ENCODE results near the gene TRPC4AP.

TRPC4AP gene

DNA sequence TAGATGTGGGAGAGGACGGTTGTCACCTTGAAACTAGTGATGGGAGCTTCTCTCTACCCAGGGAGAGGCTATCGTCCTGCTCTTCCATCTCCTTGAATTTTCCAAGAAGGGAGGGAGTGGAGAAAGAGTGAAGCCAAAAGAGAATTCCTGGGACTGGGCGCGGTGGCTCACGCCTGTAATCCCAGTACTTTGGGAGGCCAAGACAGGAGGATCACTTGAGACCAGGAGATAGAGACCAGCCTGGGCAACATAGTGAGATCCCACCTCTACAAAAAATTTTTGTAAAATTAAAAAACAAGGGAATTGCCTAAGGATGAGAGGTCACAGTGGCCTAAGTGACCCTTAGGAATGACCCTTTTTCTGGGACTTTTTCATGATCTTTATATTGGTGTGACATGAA lies 128.1 kb downstream of the TRPC4AP start:
- H3K27me3 Mint-ChIP-seq, result peaks cover 1% of the 10 kb centered on the region
- no peaks in the 10 kb centered on the region for H3K36me3 Mint-ChIP-seq
- no peak overlapping the region for H3K27ac Mint-ChIP-seq
- DNase-seq (ENCODE audit: low spot score in 2 of 2), result no peak
- peaks cover 3% of the 10 kb centered on the region for H3K4me1 Mint-ChIP-seq
- no peak overlapping the region for H3K4me3 Mint-ChIP-seq
- H3K9me3 Mint-ChIP-seq, result no peaks in the 10 kb centered on the region
- ATAC-seq (ENCODE audit: low read depth), result no peak

DNA sequence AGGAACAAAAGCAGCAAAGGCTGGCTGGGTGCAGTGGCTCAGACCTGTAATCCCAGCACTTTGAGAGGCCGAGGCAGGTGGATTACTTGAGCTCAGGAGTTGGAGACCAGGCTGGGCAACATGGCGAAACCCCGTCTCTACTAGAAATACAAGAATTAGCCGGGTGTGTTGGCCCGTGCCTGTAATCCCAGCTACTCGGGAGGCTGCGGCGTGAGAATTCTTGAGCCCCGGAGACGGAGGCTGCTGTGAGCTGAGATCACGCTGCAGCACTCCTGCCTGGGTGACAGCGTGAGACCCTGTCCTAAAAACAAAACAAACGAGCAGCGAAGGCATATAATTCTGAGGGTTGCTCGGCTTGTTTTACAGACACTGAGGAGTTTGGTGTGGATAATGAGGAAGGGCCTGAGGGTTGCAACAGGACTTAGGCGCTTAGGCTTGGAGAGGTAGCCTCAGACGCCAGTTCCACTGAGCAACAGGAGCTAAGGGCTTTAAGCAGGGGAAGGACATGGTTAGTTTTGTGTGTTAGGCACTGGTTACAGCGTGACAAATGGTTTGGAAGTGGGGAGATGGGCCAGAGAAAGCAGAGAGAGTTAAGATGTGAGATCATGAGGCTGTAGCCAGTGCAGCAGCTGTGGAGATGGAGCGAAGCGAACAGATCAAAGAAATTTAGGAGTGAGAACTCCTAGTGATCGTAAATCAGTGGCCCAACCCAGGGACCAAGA lies 135.7 kb downstream of the TRPC4AP start:
- no peak for DNase-seq (ENCODE audit: low spot score in 2 of 2)
- no peak for ATAC-seq (ENCODE audit: low read depth)
- peaks cover 21% of the 10 kb centered on the region for H3K4me1 Mint-ChIP-seq
- no peaks in the 10 kb centered on the region for H3K27me3 Mint-ChIP-seq
- H3K27ac Mint-ChIP-seq, result peak overlapping the region; percentile 90
- no peaks in the 10 kb centered on the region for H3K36me3 Mint-ChIP-seq
- no peak overlapping the region for H3K4me3 Mint-ChIP-seq
- no peaks in the 10 kb centered on the region for H3K9me3 Mint-ChIP-seq

DNA sequence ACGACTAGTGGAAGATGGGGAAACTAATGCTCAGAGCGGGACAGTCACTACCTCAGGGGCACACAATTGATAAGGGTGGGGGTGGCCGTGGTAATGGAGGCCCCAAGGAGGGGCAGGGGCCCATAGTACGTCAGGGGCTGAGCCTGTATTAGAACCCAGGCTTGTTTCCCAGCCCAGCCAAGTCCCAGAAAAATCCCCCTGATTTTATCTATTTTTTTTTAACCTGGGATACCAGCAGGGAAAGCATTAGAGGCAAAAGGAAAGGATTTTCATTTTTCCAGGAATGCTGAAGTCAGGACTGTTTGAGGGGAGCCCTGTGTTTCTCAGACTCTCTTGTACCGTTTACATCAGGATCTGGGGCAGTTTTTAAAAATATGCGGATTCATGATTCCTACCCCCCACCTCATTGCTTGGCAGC lies 136.6 kb downstream of the TRPC4AP start:
- Mint-ChIP-seq H3K4me1 (peaks cover 24% of the 10 kb centered on the region), H3K9me3 (no peaks in the 10 kb centered on the region), H3K4me3 (peak overlapping the region; percentile 95), H3K36me3 (no peaks in the 10 kb centered on the region), H3K27ac (peak overlapping the region; percentile 90), H3K27me3 (no peaks in the 10 kb centered on the region)
- ATAC-seq (ENCODE audit: low read depth) (no peak), DNase-seq (ENCODE audit: low spot score in 2 of 2) (no peak)

DNA sequence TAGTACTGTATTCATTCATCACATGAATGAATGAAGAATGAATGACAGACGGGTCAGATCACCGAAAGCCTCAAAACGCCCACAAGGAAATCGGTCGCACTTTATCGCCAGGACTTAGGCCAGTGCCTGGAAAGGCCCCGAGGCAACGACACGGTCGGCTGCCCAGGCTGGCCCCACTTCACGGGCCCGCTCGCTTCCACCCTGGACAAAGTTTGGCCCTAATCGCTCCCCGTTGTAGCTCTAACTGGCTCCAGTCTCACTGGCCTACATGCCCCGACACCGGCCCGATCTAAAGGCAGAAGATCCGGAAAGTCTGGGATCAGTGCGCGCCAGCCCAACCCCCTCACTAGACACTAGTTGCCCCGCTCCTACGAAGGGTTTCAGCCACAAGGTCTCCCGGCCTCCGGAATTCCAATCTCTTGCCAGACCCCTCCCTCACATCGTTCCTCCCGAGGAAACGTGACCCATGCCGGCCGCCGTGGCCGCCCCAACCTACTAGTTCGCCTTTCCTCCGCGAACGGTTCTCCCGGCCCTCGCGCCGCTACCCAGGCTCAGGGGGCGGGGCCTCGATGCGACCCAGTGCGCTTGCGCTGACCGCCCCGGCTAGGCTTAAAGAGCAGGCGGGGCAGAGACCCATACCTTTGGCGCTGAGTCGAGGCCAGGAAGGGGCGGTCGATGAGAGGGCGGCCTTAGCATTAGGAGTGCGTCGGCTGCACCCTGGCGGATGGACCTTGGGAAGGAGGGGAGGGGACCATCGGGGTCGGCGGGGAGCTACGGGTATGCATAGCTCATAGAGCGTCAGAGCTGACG lies 137.2 kb downstream of the TRPC4AP start, which contains the start of the genes GSS and MYH7B:
Gene GSS (minus strand): TSS at position 576 of the 810 bp plus-strand sequence. CDS start 3,954 bp downstream, outside the sequence.
Gene MYH7B (plus strand): TSS at position 638 of the 810 bp plus-strand sequence. CDS start 22,138 bp downstream, outside the sequence.
- H3K36me3 Mint-ChIP-seq, result no peaks in the 10 kb centered on the region
- no peaks in the 10 kb centered on the region for H3K9me3 Mint-ChIP-seq
- peak within 1 kb of the TSS; percentile 95 for H3K4me3 Mint-ChIP-seq
- DNase-seq (ENCODE audit: low spot score in 2 of 2), result peak; percentile 95 to 98
- H3K4me1 Mint-ChIP-seq, result peaks cover 21% of the 10 kb centered on the region
- ATAC-seq (ENCODE audit: low read depth), result peak; percentile 92
- no peaks in the 10 kb centered on the region for H3K27me3 Mint-ChIP-seq
- peak within 1 kb of the TSS; percentile 90 for H3K27ac Mint-ChIP-seq

DNA sequence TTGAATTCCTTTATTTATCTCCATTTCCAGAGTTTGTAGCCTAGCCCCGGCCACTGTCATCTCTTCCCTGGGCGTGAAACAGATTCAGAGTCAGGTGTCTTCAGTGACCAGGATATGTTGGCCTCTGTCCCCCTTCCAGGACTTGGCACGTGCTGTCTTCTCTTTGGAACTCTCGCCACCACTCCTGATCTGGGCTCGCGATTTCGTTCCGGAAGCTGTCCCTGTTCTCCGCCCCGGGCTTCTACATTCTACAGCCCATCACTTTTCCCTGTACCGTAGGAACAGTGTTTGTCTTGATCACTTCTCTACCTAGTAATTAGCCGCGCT lies 137.7 kb downstream of the TRPC4AP start:
- no peak for ATAC-seq (ENCODE audit: low read depth)
- H3K9me3 Mint-ChIP-seq, result no peaks in the 10 kb centered on the region

DNA sequence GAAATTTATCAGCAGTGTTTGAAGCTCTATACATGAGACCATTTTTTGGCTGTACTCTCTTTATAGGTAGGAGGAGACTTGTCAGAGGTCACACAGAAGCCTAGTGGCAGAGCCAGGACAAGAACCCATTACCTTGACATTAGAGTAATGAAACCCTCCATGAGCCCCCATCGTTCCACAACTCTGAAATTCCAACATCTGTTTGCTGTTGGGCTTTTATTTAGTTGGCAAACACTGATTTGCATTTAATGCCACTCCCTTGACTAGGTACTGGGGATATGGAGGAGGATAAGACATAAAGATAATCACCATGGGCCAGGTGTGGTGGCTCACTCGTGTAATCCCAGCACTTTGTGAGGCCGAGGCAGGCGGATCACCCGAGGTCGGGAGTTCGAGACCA lies 138.6 kb downstream of the TRPC4AP start:
- H3K4me1 Mint-ChIP-seq, result peaks cover 21% of the 10 kb centered on the region
- H3K4me3 Mint-ChIP-seq, result no peak overlapping the region
- DNase-seq (ENCODE audit: low spot score in 2 of 2), result no peak
- no peak for ATAC-seq (ENCODE audit: low read depth)
- H3K27ac Mint-ChIP-seq, result no peak overlapping the region
- no peaks in the 10 kb centered on the region for H3K27me3 Mint-ChIP-seq
- peaks cover 6% of the 10 kb centered on the region for H3K36me3 Mint-ChIP-seq
- H3K9me3 Mint-ChIP-seq, result no peaks in the 10 kb centered on the region

More for the DNA sequence above, 137.7 kb downstream of the TRPC4AP start:
- no peak for DNase-seq (ENCODE audit: low spot score in 2 of 2)
- H3K36me3 Mint-ChIP-seq, result peaks cover 2% of the 10 kb centered on the region
- peaks cover 21% of the 10 kb centered on the region for H3K4me1 Mint-ChIP-seq
- H3K27ac Mint-ChIP-seq, result peak overlapping the region; percentile 90
- no peaks in the 10 kb centered on the region for H3K27me3 Mint-ChIP-seq
- H3K4me3 Mint-ChIP-seq, result peak overlapping the region; percentile 95

DNA sequence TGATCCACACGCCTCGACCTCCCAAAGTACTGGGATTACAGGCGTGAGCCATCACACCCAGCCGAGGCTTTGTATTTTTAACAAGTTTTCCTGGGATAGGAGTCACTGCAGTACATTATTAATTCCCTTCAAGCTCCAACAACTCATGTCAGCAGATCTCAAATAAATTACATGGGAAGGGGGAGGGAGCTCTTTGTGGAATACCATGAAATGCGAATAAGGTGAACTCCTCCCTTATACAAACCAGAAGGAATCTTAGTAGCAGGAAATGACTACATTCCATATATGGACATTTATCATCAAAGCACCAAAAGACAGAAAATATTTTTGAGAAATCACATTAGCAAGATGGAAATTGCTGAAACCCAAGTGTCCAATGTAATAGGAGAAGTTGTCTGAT lies 139.9 kb downstream of the TRPC4AP start:
- H3K27me3 Mint-ChIP-seq, result no peaks in the 10 kb centered on the region
- H3K27ac Mint-ChIP-seq, result no peak overlapping the region

More for the DNA sequence above, 139.9 kb downstream of the TRPC4AP start:
- Mint-ChIP-seq H3K9me3 (no peaks in the 10 kb centered on the region), H3K36me3 (peaks cover 6% of the 10 kb centered on the region), H3K4me1 (peaks cover 21% of the 10 kb centered on the region), H3K4me3 (no peak overlapping the region)
- DNase-seq (ENCODE audit: low spot score in 2 of 2), result no peak
- ATAC-seq (ENCODE audit: low read depth), result no peak
